Upper lobe of left lung (tissue), 6 donors: ENCODE data around the gene RNPS1. TPM values are rescaled to one million over a fixed set of nuclear protein-coding genes. Genes with fewer than 3 reads are reported as not detected.

Source experiments
- ATAC-seq, 2 donors: fragments of 200-7000 bp; cut with Tn5 transposase; one replicate each; pipeline ENCODE4 v1.9.1; 2022; ENCODE audit warnings: mild to moderate bottlenecking in 2 of 2, moderate library complexity in 2 of 2; ENCODE audit not compliant: low FRiP score in 2 of 2
- DNase-seq, 2 donors: peaks; one replicate each; pipeline ENCODE4 v3.0.0-alpha.2; 2019 to 2020
- H3K27ac ChIP-seq, 4 donors: fragments of 200-600 bp; sonication (generic); one replicate each; pipeline ENCODE4 v1.5.1; 2016 to 2019
- H3K27me3 ChIP-seq, 4 donors: fragments of 200-600 bp; sonication (generic); one replicate each; pipeline ENCODE4 v1.5.1; 2017 to 2019
- H3K36me3 ChIP-seq, 4 donors: fragments of 200-600 bp; sonication (generic); one replicate each; pipeline ENCODE4 v1.5.1; 2016 to 2019
- H3K4me1 ChIP-seq, 4 donors: fragments of 200-600 bp; sonication (generic); one replicate each; pipeline ENCODE4 v1.5.1; 2018 to 2019
- H3K4me3 ChIP-seq, 4 donors: fragments of 200-600 bp; sonication (generic); one replicate each; pipeline ENCODE4 v1.5.1; 2017 to 2019; ENCODE audit warnings: mild to moderate bottlenecking in 2 of 4, moderate library complexity in 1 of 4
- H3K9me3 ChIP-seq, 4 donors: fragments of 200-600 bp; sonication (generic); one replicate each; pipeline ENCODE4 v1.5.1; 2018 to 2019
- EP300 ChIP-seq, 4 donors: sonication (generic); formaldehyde crosslinking; IDR thresholded peaks; one replicate each; pipeline ENCODE4 v1.5.1; 2017; ENCODE audit warnings: antibody characterized with exemption in 4 of 4, control low read depth in 2 of 4
- POLR2A ChIP-seq, 4 donors: fragments of 450-650 bp; IDR thresholded peaks; one replicate each; pipeline ENCODE4 v1.5.1; 2016 to 2017; ENCODE audit warnings: antibody characterized with exemption in 4 of 4, mild to moderate bottlenecking in 2 of 4
- POLR2AphosphoS5 ChIP-seq, 2 donors: sonication (generic); formaldehyde crosslinking; IDR thresholded peaks; one replicate each; pipeline ENCODE4 v1.5.1; 2017; ENCODE audit warnings: antibody characterized with exemption in 2 of 2
- WGBS, 2 donors: methylation state at CpG; one replicate each; pipeline ENCODE4 v1.1.5; 2017 to 2018; 5-methylcytosine and 5-hydroxymethylcytosine counted together
- total RNA-seq, 6 donors: library from RNA; depleted of rRNA in 4 of 6; stranded (reverse); fragments of >200 nt in 4 of 6; gene quantifications; one replicate each; pipeline versions ENCODE4 v1.1.0 to v1.2.1, GENCODE V29; 2016 to 2021
- TF ChIP-seq, protein P1 (sequence below), 6 experiments: fragments of 450-650 bp in 4 of 6; fragments of 200-600 bp in 2 of 6; sonication (generic) in 2 of 6; IDR thresholded peaks; one replicate each; pipeline ENCODE4 v1.5.1; 2016 to 2019; ENCODE audit warnings: antibody characterized with exemption in 6 of 6
- donor health status: DM: no; HTN: no; CAD: no; lungs with moderate emphysema.
- donor health status: DM: no; HTN: yes; CAD: no; lungs with severe emphysema.

Gene RNPS1
- total RNA-seq, 6 donors from 2014 or later: 92.2 to 142 (median 114) TPM

DNA sequence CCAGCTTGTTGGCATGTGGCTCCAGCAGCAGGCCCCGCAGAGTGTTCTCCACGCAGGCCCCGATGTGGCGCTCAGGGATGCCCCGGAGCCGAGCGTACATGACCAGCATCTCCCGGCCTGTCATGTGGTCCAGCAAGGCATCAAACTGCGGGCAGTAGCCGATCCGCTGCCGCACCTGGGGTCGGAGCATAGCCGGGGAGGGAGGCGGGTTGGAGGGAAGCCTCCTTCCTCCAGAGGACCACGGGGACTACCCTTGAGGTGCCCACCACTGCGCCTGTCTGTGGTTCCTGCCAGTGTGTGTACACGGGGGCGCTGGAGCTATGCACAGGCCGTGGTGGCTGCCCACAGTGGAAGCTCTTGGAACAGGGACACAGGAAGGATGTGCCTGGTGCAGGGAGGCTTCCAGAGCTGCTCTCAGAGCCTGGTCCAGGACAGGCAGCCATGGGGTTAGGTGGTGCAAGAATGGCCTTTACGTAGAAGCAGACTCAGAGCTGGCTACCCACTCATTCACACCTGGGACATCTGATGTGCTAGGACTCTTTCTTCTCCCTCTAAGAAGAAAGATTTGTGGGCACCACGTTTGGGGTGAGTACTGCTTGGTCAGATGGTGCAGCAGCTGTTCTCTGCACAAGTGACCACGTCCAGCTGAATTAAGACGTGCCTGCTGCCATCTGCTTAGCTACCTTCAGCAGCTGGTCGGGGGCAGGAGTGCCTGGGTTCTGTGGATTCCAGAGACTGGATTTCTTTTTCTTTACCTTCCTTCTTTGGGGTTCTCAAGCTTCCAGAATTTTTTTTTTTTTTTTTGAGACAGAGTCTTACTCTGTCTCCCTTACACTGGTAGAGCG lies 11.3 kb upstream of the RNPS1 start:
- no peak overlapping the region for H3K4me3 ChIP-seq
- no peaks in the 10 kb centered on the region for H3K4me1 ChIP-seq
- no peak for TF ChIP-seq EP300 (IDR thresholded peaks at IDR 0.05)
- no peak for TF ChIP-seq POLR2A (IDR thresholded peaks at IDR 0.05)
- no peak for TF ChIP-seq POLR2AphosphoS5 (IDR thresholded peaks at IDR 0.05)
- TF ChIP-seq, protein P1, sequence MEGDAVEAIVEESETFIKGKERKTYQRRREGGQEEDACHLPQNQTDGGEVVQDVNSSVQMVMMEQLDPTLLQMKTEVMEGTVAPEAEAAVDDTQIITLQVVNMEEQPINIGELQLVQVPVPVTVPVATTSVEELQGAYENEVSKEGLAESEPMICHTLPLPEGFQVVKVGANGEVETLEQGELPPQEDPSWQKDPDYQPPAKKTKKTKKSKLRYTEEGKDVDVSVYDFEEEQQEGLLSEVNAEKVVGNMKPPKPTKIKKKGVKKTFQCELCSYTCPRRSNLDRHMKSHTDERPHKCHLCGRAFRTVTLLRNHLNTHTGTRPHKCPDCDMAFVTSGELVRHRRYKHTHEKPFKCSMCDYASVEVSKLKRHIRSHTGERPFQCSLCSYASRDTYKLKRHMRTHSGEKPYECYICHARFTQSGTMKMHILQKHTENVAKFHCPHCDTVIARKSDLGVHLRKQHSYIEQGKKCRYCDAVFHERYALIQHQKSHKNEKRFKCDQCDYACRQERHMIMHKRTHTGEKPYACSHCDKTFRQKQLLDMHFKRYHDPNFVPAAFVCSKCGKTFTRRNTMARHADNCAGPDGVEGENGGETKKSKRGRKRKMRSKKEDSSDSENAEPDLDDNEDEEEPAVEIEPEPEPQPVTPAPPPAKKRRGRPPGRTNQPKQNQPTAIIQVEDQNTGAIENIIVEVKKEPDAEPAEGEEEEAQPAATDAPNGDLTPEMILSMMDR (IDR thresholded peaks at IDR 0.05): no peak
- H3K9me3 ChIP-seq: no peaks in the 10 kb centered on the region
- no peaks in the 10 kb centered on the region for H3K27me3 ChIP-seq
- H3K27ac ChIP-seq: no peak overlapping the region
- ATAC-seq (no peak), DNase-seq (no peak)
- WGBS, 2 donors: 80 to 88% methylated on average over 6 to 26 of the region's 26 CpGs
- peaks cover 16 to 75% (median 68%) of the 10 kb centered on the region in 4 donors for H3K36me3 ChIP-seq

- Histone ChIP-seq H3K4me1 (no peaks in the 10 kb centered on the region), H3K27me3 (no peaks in the 10 kb centered on the region), H3K9me3 (no peaks in the 10 kb centered on the region), H3K36me3 (peaks cover 16 to 66% (median 60%) of the 10 kb centered on the region in 4 donors), H3K4me3 (no peak overlapping the region), H3K27ac (no peak overlapping the region)
- no peak for DNase-seq
- TF ChIP-seq POLR2A (IDR thresholded peaks at IDR 0.05) (no peak), EP300 (IDR thresholded peaks at IDR 0.05) (no peak), POLR2AphosphoS5 (IDR thresholded peaks at IDR 0.05) (no peak)
- TF ChIP-seq, protein P1 (IDR thresholded peaks at IDR 0.05): no peak
- no peak for ATAC-seq
- WGBS, 2 donors: 94% methylated on average over 14 of the region's 14 CpGs; no CpG with 5 or more reads in 1 of the 2 donors
Observed at GRCh38 chr16:2278272-2278608, 10.3 kb upstream of the RNPS1 start.

GRCh38 chr16:2277466-2278271 lies 9.7 kb upstream of the RNPS1 start:
- DNase-seq (no peak), ATAC-seq (no peak)
- H3K27ac ChIP-seq: no peak overlapping the region
- WGBS, 2 donors: 90 to 95% methylated on average over 16 to 22 of the region's 25 CpGs
- H3K9me3 ChIP-seq: no peaks in the 10 kb centered on the region
- H3K27me3 ChIP-seq: no peaks in the 10 kb centered on the region
- H3K36me3 ChIP-seq: peaks cover 16 to 60% (median 54%) of the 10 kb centered on the region in 4 donors
- no peak overlapping the region for H3K4me3 ChIP-seq
- TF ChIP-seq POLR2AphosphoS5 (IDR thresholded peaks at IDR 0.05): no peak
- TF ChIP-seq, protein P1 (IDR thresholded peaks at IDR 0.05): no peak
- no peak for TF ChIP-seq POLR2A (IDR thresholded peaks at IDR 0.05)
- no peak for TF ChIP-seq EP300 (IDR thresholded peaks at IDR 0.05)
- H3K4me1 ChIP-seq: peaks cover 0 to under 1% (median 0%) of the 10 kb centered on the region in 4 donors

DNA sequence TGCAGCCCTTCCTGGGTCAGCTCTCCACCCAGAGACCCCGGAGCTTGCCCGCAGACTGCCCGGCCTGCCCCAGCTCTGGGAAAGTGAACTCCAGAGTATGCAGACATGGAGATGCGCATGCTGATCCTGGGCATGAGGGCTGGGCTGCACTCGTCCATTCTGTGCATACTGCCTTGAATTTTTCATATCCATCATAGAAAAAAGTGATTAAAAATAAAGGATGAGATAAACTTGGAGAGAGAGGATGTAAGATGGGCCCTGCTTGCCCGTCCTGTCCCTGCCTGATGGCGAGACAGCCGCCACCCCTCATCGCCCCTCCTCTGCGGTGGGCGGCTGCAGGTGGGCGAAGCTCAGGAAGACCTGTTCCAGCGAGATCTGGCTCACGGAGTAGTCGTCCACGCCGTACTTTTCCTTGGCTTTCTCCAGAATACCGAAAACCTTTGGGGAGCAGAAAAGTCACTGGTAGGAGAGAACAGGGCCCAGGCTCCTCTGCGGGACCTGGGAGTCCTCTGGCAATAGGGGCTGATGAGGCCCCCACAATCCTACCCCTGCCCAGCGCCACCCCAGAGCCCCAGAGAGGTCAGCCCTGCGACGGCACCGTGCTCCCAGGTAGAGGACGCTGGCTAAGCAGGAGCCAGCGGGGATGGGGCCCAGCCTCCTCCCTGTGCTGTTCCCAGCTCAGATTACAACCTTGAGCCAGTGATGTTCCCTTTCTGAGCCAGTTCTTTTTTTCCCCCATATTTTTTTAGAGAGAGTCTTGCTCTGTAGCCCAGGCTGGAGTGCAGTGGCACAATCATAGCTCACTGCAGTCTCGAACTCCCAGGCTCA lies 8.7 kb upstream of the RNPS1 start:
- DNase-seq: no peak

More for the DNA sequence above, 8.7 kb upstream of the RNPS1 start:
- Histone ChIP-seq H3K27me3 (no peaks in the 10 kb centered on the region), H3K4me3 (no peak overlapping the region), H3K4me1 (peaks cover 0 to 9% (median 0%) of the 10 kb centered on the region in 4 donors), H3K9me3 (no peaks in the 10 kb centered on the region), H3K27ac (no peak overlapping the region), H3K36me3 (peaks cover 16 to 59% (median 51%) of the 10 kb centered on the region in 4 donors)
- no peak for TF ChIP-seq EP300 (IDR thresholded peaks at IDR 0.05)
- no peak for TF ChIP-seq POLR2A (IDR thresholded peaks at IDR 0.05)
- TF ChIP-seq, protein P1 (IDR thresholded peaks at IDR 0.05): no peak
- TF ChIP-seq POLR2AphosphoS5 (IDR thresholded peaks at IDR 0.05): no peak
- ATAC-seq: no peak
- WGBS, 2 donors: 85 to 87% methylated on average over 22 to 26 of the region's 26 CpGs
